Smooth muscle cell (in vitro differentiated cells): ENCODE measurements around the gene GMDS. TPM values are rescaled to one million over a fixed set of nuclear protein-coding genes. Genes with fewer than 3 reads are reported as not detected.

Experiments used
- DNase-seq: peaks from one replicate; lab custom pipeline; 2025; ENCODE audit not compliant: unreplicated experiment; lab: John Stamatoyannopoulos, UW
- H2AFZ ChIP-seq: fragments of 200-600 bp; sonication (generic); 2 replicates; pipeline ENCODE4 v1.6.0; 2016; ENCODE audit warnings: antibody characterized with exemption, low read depth, mild to moderate bottlenecking
- H3F3A ChIP-seq: fragments of 200-600 bp; sonication (generic); 2 replicates; pipeline ENCODE4 v1.6.0; 2017; ENCODE audit warnings: antibody characterized with exemption, low read depth
- H3K27ac ChIP-seq: fragments of 200-600 bp; sonication (generic); 2 replicates; pipeline ENCODE4 v1.5.1; 2016; ENCODE audit warnings: low read depth, mild to moderate bottlenecking
- H3K27me3 ChIP-seq: fragments of 200-600 bp; sonication (generic); 2 replicates; pipeline ENCODE4 v1.6.1; 2016; ENCODE audit warnings: low read depth, mild to moderate bottlenecking
- H3K36me3 ChIP-seq: fragments of 200-600 bp; sonication (generic); 2 replicates; pipeline ENCODE4 v1.5.1; 2016; ENCODE audit warnings: low read depth
- H3K4me1 ChIP-seq: fragments of 200-600 bp; sonication (generic); 2 replicates; pipeline ENCODE4 v1.5.1; 2016; ENCODE audit warnings: low read depth
- H3K4me2 ChIP-seq: fragments of 200-600 bp; sonication (generic); 2 replicates; pipeline ENCODE4 v1.6.0; 2016; ENCODE audit warnings: mild to moderate bottlenecking
- H3K4me3 ChIP-seq: fragments of 200-600 bp; sonication (generic); 2 replicates; pipeline ENCODE4 v1.5.1; 2016; ENCODE audit warnings: mild to moderate bottlenecking
- H3K79me2 ChIP-seq: fragments of 200-600 bp; sonication (generic); 2 replicates; pipeline ENCODE4 v1.6.0; 2016; ENCODE audit warnings: low read depth, mild to moderate bottlenecking
- H3K9ac ChIP-seq: fragments of 200-600 bp; sonication (generic); 2 replicates; pipeline ENCODE4 v1.6.0; 2016; ENCODE audit warnings: low read depth
- H3K9me3 ChIP-seq: fragments of 200-600 bp; sonication (generic); replicated peaks from 2 replicates; pipeline ENCODE4 v1.5.1; 2016; ENCODE audit warnings: low read depth
- H4K20me1 ChIP-seq: fragments of 200-600 bp; sonication (generic); 2 replicates; pipeline ENCODE4 v1.6.0; 2016; ENCODE audit warnings: low read depth
- CTCF ChIP-seq: fragments of 200-600 bp; sonication (generic); IDR thresholded peaks from 2 replicates; pipeline ENCODE4 v1.5.1; 2017; ENCODE audit warnings: borderline replicate concordance, mild to moderate bottlenecking, antibody characterized with exemption; ENCODE audit not compliant: insufficient read depth, poor library complexity, severe bottlenecking
- WGBS: methylation state at CpG from one replicate; pipeline ENCODE4 v1.1.7; 2016; ENCODE audit warnings: low lambda C conversion rate; 5-methylcytosine and 5-hydroxymethylcytosine counted together
- polyA plus RNA-seq: library from polyadenylated mRNA; unstranded; fragments of >200 nt; fragmentation: Nextera tagmentation; extraction: Ambion mirVana; gene quantifications from 2 replicates; pipeline ENCODE4 v1.2.1, GENCODE V29; 2016
- total RNA-seq: library from RNA; depleted of rRNA; stranded (reverse); fragments of >200 nt; gene quantifications from 2 replicates; pipeline ENCODE4 v1.2.3, GENCODE V29; 2014

The GMDS gene
- total and polyA plus RNA-seq, 2 experiments from 2014 or later, result 3.7 to 8.5 TPM

DNA sequence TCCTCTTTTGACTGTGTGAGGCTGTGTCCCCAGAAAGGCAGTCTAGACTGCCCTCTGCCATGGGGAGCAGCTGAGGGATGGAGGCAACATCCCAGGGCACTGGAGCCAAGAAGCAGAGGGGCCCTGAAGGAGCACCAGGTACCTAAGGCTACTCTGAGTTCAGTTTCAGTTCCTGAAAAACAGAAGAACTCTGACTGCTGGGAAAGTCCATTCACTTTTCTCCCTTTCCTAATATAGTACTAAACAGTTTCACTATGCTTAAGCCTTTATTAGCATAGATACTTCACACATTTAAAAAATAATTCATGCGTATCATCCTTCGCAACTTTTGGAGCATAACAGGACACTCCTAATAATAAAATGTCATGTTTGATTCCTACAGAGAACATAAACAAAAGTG, 505.7 kb downstream of the GMDS start:
- Histone ChIP-seq H4K20me1 (no peaks in the 10 kb centered on the region), H3K36me3 (no peaks in the 10 kb centered on the region), H3K4me1 (no peaks in the 10 kb centered on the region), H3K9ac (no peak overlapping the region), H3K4me3 (no peak overlapping the region), H3K27me3 (no peaks in the 10 kb centered on the region), H3K79me2 (no peaks in the 10 kb centered on the region), H3F3A (no peaks in the 10 kb centered on the region), H3K9me3 (no peaks in the 10 kb centered on the region), H3K27ac (no peak overlapping the region), H2AFZ (no peak overlapping the region), H3K4me2 (no peak overlapping the region)
- no peak for DNase-seq
- 98% methylated on average over 2 of the region's 2 CpGs for WGBS
- no peak for TF ChIP-seq CTCF

DNA sequence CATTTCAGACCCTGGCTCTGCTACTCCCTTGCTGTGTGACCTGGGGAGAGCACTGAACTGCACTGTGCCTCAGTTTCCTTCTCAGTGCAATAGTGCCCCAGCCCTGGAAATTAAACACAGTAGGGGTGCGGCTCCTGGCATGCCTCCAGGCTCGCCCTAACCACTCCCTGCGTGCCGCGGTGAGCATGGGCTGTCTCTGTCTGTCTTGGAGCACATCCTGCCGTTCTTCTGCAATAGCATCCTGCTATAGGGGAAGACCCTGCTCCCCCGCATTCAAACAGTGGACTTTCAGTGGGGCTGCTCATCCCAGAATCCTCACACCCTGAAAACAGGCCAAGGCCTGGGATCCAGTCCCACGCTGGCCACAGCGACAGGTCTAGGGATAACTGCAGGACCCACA, 506.2 kb downstream of the GMDS start:
- DNase-seq, result no peak
- no peak overlapping the region for H3K4me3 ChIP-seq
- H3K27me3 ChIP-seq, result no peaks in the 10 kb centered on the region
- H3K4me1 ChIP-seq, result no peaks in the 10 kb centered on the region
- 92% methylated on average over 9 of the region's 9 CpGs for WGBS
- no peaks in the 10 kb centered on the region for H4K20me1 ChIP-seq
- no peaks in the 10 kb centered on the region for H3K36me3 ChIP-seq
- no peak overlapping the region for H2AFZ ChIP-seq
- TF ChIP-seq CTCF, result no peak
- no peaks in the 10 kb centered on the region for H3F3A ChIP-seq
- H3K4me2 ChIP-seq, result no peak overlapping the region
- H3K9ac ChIP-seq, result no peak overlapping the region
- H3K9me3 ChIP-seq, result no peaks in the 10 kb centered on the region
- H3K27ac ChIP-seq, result no peak overlapping the region
- H3K79me2 ChIP-seq, result no peaks in the 10 kb centered on the region

GRCh38 chr6:1738558-1739081, 506.8 kb downstream of the GMDS start:
- H3K27me3 ChIP-seq, result no peaks in the 10 kb centered on the region
- TF ChIP-seq CTCF, result no peak
- no peak overlapping the region for H3K9ac ChIP-seq
- no peaks in the 10 kb centered on the region for H3K4me1 ChIP-seq
- no peaks in the 10 kb centered on the region for H3F3A ChIP-seq
- 87% methylated on average over 6 of the region's 6 CpGs for WGBS
- no peaks in the 10 kb centered on the region for H3K79me2 ChIP-seq
- no peaks in the 10 kb centered on the region for H3K9me3 ChIP-seq
- H3K36me3 ChIP-seq, result no peaks in the 10 kb centered on the region
- H3K4me3 ChIP-seq, result no peak overlapping the region
- H3K4me2 ChIP-seq, result no peak overlapping the region
- no peaks in the 10 kb centered on the region for H4K20me1 ChIP-seq
- H2AFZ ChIP-seq, result no peak overlapping the region
- no peak overlapping the region for H3K27ac ChIP-seq
- no peak for DNase-seq
